SIG-M5 (cell line): ENCODE results near the gene EP400.

Source experiments
- DNase-seq: peaks from one replicate; lab custom pipeline; 2025; lab: John Stamatoyannopoulos, UW

The EP400 gene

GRCh38 chr12:132021031-132021871 lies 71.5 kb downstream of the EP400 start:
- DNase-seq: no peak

DNA sequence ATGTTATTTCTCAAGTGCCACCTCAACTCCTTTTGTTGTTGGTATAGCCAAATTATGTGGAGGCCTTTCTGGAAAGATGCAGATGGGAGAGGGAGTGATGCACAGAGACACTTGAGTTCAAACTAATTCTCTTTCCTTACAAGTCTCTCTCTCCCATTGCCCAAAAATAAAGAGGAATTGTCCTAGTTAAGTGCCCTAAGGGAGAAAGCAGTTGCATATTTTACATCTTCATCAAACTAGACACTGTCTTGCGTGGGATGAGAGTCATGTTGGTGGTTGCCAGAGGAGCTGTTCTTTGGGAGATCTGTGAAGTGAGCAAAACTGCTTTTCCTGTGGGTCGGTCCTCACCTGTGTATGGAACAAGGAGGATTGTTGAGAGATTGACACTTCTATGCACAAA lies 72.2 kb downstream of the EP400 start:
- no peak for DNase-seq

- no peak for DNase-seq
These were observed 73.9 kb downstream of the EP400 start for GRCh38 chr12:132023658-132024057.

DNA sequence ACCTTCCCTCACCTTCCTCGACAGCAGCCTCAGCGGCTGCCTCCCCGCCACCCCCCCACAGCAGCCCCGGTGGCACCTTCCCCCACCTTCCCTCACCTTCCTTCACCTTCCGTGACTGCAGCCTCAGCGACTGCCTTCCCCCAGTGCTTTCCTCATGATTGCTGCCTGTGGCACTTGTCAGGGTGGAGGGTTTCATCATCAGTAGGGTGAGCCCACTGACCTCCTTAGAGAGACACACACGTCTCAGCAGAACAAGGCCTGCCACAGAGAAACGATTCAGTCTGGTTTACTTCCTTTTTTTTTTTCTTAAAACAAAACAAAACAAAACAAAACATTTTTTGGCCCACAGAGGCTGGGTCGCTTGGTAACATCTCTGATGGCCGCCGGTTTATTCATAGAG lies 75.0 kb downstream of the EP400 start:
- DNase-seq: peak; percentile 42

DNA sequence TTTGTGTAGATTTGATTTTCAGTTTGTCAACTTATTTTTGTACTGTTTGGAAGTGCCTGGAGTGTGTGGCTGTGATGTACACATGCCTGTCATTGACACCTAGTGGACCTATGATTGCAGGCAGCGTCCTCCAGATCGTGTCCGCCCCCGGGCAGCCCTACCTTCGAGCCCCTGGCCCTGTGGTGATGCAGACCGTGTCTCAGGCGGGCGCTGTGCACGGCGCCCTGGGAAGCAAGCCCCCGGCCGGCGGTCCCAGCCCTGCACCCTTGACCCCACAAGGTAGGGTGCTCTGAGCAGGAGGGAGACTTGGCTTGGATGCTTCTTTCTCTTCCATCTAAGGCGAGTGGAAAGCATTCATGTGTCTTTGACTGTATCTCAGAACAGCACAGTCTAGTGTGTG lies 75.8 kb downstream of the EP400 start:
- no peak for DNase-seq

GRCh38 chr12:132026061-132026795 lies 76.5 kb downstream of the EP400 start:
- no peak for DNase-seq

DNA sequence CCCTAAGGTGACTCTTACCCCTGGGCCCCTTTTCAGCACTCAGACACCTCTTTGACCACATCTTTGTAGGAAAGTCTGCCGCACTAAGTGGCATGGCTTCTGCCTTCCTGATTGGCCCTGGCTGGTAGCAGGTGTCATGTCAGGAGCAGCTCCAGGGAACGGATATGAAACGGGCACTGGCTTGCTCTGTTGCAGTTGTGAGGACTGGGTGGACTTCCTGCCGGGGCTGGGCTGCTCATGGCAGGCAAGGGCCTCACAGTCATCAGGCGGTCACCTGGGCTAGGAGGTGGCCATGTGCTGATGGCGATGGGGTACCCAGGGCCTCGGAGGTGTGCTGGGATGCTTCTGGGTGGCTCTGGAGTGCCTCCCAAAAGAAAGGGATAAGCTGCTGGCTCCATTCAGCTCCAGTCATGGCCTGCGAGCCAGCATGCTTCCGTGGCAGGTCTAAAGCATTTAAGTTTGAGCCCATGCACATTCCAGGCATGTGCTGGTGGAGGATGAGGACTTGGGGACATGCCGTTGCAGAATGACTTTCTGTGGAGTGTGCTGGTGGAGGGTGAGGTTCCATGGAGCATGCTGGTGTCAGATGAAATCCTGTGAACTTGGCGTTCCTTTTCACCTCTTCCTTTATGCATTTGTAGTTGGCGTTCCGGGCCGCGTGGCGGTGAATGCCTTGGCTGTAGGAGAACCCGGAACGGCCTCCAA lies 77.2 kb downstream of the EP400 start:
- DNase-seq: no peak

DNA sequence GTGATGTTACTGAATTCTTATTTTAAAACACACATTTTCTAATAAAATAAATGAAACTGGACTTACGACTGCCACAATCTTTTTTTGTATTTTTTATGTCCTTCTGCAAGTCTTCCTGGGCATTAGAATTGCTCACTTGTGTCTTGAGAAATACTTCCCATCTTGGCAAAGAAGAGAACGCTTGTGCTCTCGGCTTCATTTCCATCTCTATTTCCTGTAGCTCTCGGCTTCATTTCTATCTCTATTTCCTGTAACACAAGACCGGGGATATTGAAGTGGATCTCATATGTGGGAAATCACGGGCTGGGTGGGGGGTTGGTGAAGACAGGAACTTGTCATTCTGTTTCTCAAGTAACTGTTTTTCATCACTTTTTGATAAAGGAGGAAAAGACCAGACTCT lies 77.9 kb downstream of the EP400 start:
- no peak for DNase-seq

- no peak for DNase-seq
These were observed 78.4 kb downstream of the EP400 start for GRCh38 chr12:132028111-132028510.

DNA sequence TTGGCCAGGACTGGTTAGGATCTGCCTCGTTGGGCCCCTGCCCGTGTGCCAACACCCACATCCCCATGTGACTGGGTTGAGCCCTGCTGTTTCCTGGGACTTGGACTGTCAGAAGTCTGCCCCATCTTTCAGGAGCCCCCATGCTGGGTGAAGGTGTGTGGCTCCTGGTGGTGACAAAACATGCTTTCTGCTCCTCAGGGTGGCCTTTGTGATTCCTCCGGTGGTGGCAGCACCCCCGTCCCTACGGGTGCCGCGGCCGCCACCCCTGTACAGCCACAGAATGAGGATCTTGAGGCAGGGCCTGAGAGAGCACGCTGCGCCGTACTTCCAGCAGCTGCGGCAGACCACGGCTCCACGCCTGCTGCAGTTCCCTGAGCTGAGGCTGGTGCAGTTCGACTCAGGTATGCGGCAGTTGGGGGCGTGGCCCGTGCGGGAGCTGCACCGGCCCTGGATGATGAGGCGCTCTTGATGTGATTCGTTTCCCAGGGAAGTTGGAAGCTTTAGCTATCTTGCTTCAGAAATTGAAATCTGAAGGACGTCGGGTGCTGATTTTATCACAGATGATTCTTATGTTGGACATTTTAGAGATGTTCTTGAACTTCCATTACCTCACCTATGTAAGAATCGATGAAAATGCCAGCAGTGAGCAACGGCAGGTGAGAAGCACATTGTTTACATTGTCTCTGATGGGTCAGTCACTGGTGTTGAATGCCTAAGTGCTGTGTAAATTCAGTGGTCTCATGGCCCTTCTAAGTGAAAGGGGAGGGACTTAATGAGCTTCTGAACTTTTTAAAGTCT lies 80.0 kb downstream of the EP400 start:
- no peak for DNase-seq

DNA sequence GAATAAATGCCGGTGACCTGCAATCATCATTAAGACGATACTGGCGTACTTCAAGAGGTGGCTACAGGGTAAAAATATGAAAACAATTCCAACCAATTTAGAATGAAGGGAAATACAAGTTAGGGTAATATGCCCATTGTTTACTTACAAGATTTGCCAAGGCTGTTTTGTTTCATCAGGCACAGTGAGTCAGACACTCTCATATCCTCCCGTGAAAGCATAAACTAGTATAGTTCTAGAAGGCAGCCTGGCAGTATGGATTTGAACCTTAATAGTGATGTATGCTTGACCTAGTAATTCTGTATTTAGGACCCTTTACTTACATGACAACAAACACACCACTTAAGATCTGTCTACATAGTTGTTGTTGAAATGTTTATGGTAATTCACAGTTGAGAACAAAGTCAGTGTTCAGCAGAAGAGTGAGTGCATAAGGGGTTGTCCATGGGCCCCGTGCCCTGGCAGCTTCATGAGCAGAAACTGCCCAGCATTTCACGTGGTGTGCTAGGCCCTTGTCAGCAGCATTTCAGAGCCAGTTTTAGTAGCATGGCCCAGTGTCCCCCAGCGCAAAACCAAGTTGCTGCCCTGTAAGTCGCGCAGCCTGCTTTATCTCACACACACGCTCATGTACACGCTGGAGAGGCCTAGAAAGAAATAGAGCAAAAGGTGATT lies 80.8 kb downstream of the EP400 start:
- DNase-seq: no peak

DNA sequence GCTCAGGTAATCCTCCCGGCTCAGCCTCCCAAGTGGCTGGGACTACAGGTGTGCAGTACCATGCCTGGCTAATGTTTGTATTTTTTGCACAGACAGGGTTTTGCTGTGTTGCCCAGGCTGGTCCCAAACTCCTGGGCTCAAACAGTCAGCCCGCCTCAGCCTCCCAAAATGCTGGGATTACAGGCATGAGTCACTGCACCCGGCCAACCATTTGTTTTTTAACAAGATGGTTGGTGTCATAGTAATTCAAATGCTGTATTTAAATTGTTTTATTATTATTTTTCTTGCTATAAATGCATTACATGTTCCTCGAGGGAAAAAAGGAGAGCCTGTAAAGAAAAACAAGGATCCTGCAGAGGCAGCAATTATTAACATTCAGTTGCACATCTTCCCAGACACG lies 83.9 kb downstream of the EP400 start:
- DNase-seq: no peak

DNA sequence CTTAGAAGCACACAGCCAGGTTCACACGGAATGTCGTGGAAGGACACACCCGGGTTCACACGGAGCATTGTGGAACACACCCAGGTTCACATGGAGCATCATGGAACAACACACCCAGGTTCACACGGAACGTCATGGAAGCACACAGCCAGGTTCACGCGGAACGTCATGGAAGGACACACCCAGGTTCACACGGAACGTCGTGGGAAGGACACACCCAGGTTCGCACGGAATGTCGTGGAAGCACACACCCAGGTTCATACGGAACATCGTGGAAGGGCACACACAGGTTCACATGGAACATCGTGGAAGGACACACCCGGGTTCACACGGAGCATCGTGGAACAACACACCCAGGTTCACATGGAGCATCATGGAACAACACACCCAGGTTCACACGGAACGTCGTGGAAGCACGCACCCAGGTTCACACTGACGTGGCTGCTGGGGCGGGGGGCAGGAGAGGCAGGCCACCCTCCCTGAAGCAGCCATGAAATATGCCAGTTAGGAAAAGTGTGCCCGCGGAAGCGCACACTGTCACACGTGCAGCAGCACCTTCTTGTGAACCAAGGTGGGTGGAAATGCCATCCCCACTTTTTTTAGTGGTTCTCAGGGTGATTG lies 86.4 kb downstream of the EP400 start:
- DNase-seq: no peak

GRCh38 chr12:132040906-132041606 lies 91.3 kb downstream of the EP400 start:
- DNase-seq: no peak

- no peak for DNase-seq
These were observed 93.5 kb downstream of the EP400 start for GRCh38 chr12:132043216-132043615.

GRCh38 chr12:132043770-132044467 lies 94.2 kb downstream of the EP400 start:
- no peak for DNase-seq

- DNase-seq: no peak
These were observed 95.1 kb downstream of the EP400 start for GRCh38 chr12:132044661-132045412.

GRCh38 chr12:132045751-132046150 lies 96.0 kb downstream of the EP400 start:
- DNase-seq: no peak

GRCh38 chr12:132046561-132046960 lies 96.8 kb downstream of the EP400 start:
- DNase-seq: no peak
